GM12873 (cell line): ENCODE data around the gene SLC44A1.

Source experiments
- CTCF ChIP-seq: IDR thresholded peaks from 2 replicates; pipeline ENCODE4 v1.5.1; 2012; ENCODE audit warnings: low read depth, mild to moderate bottlenecking, moderate library complexity, low read length, control low read depth; ENCODE audit not compliant: insufficient read depth; ENCODE audit errors: missing control alignments

Gene SLC44A1

DNA sequence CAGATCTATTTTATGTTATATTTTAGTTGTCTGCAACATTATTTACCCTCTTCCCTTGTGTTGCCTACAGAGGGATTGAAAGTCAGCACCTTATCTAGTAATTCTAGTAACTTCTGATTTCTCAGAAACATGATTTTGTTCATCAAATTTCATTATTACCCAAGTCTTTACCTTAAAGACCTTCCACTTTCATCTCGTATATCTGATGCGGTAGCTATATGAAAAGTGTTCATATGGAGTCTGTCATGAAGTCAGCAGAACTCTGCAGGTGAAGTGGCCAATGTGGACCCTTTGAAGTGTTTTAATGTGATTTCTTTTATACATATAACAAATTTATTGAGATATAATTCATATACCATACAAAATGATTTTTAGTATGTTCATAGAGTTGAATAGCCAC, 40.0 kb downstream of the SLC44A1 start:
- TF ChIP-seq CTCF = no peak

GRCh38 chr9:105286098-105286497, 41.6 kb downstream of the SLC44A1 start:
- TF ChIP-seq CTCF = no peak

DNA sequence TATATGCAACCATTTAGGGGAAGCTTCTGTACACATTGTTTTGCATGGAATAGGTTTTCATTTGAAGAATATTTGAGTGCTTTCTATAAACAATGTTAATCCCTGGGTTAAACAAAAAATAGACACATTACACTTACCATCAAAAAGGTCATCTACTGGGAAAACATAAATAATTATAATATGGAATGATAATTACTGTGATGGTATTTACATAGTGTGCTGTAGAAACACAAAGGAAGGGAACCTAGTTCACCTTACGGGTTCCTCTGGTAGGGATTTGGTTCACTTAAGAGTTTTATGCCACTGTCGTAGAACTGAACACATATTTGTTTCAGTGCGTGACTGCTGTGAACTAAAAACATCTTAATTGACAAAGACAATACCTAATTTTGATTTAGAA, 44.9 kb downstream of the SLC44A1 start:
- TF ChIP-seq CTCF = no peak

DNA sequence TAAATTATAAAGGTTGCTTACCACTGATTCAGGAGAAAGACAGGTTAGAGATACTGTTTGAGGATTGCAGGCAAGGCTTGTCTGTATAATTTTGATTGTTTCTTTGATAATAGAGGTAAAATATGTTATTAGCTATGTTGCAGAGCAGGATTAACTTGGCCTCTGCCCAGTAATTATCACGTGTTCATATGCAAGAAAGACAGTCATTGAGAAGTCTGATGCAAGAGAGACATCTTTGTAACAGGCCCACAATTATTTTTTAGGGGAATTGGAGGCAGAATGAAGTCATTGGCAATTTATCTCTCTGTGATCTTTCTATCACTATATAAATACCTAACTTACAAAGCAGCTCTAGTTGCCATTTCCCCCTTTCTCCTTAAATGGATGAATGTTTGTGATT, 46.0 kb downstream of the SLC44A1 start:
- TF ChIP-seq CTCF = no peak

DNA sequence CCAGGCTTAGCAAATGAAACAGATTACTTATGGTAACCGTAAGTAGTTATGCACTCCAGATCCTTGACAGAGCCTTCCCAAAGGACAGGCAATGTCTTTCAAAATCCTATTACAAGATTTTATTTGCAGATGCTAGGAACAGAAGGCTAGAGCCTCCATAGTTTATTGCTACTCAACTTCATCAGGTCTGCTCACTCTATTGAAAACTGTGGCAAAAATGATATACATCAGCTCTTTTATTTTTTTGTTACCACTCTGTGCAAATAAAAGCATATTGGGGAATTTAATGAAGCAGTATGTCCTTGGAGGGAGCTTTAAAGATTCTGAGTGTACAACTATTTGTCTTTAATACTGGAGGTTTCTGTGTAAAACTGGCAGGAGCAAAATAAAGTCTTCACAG, 46.5 kb downstream of the SLC44A1 start:
- no peak for TF ChIP-seq CTCF

GRCh38 chr9:105291422-105291859, 47.0 kb downstream of the SLC44A1 start:
- no peak for TF ChIP-seq CTCF

DNA sequence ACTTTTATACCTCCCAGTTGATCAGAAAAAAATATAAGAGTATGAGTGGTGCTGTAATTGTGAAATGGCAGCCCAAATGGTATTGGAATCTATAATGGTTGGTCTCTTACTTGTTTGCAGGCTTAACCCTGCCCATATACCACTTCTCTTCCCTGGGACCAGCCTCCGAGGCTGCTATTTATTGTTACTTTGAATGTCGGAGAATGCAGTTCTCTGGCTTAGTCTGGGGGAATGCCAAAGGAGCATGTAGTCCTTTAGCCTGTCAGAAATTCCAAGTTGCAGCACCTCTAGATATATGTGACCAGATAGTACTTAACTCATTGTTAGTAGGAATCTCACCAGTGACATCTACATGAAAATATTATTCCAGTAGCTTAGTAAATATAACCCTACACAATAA, 47.5 kb downstream of the SLC44A1 start:
- no peak for TF ChIP-seq CTCF
